B cell (primary cell): Measurements from ENCODE around the gene FARP1. TPM values are rescaled to one million over a fixed set of nuclear protein-coding genes. Genes with fewer than 3 reads are reported as not detected.

Experiments used
- ATAC-seq: fragments of 200-7000 bp; cut with Tn5 transposase; one replicate; pipeline ENCODE4 v1.10.0; 2021; ENCODE audit warnings: low read depth, mild to moderate bottlenecking, moderate number of reproducible peaks, moderate library complexity
- CTCF ChIA-PET: fragments of 350-600 bp; sonication (Branson Sonifier 250); formaldehyde crosslinking; loops from one replicate; lab custom pipeline; 2021; ENCODE audit warnings: antibody characterized with exemption, inconsistent platforms; lab: Charles Lee
- POLR2A ChIA-PET: fragments of 350-600 bp; sonication (Branson Sonifier 250); formaldehyde crosslinking; loops from one replicate; lab custom pipeline; 2021; ENCODE audit warnings: antibody characterized with exemption; lab: Charles Lee
- DNase-seq: peaks from one replicate; pipeline ENCODE4 v3.0.0; 2013
- H2AFZ ChIP-seq: 2 replicates; pipeline ENCODE4 v1.6.1; 2012; ENCODE audit warnings: mild to moderate bottlenecking, low read depth, low read length; ENCODE audit not compliant: insufficient read depth, poor library complexity, severe bottlenecking
- H3K27ac ChIP-seq, 2 donors: 1 replicate in 1 of 2; 2 replicates in 1 of 2; pipeline ENCODE4 v1.5.1; 2012 to 2013; ENCODE audit warnings: low read length in 2 of 2, mild to moderate bottlenecking in 2 of 2, moderate library complexity in 1 of 2
- H3K27me3 ChIP-seq, 4 experiments: fragments of 200-600 bp in 1 of 4; sonication (generic) in 1 of 4; replicated peaks in 1 of 4; 1 replicate in 2 of 4; 2 replicates in 2 of 4; pipeline versions ENCODE4 v1.6.1 to v1.7.0; 2013 to 2016; ENCODE audit warnings: low read length in 3 of 4, mild to moderate bottlenecking in 2 of 4, mixed read lengths in 1 of 4, moderate library complexity in 1 of 4; ENCODE audit not compliant: insufficient read depth in 4 of 4, control insufficient read depth in 3 of 4; ENCODE audit errors: control extremely low read depth in 1 of 4
- H3K36me3 ChIP-seq, 2 experiments: replicated peaks in 1 of 2; 1 replicate in 1 of 2; 2 replicates in 1 of 2; pipeline versions ENCODE4 v1.6.1 to v1.7.1; 2013; ENCODE audit warnings: low read length in 1 of 2; ENCODE audit not compliant: insufficient read depth in 2 of 2, control insufficient read depth in 1 of 2; ENCODE audit errors: control extremely low read depth in 1 of 2, extremely low read depth in 1 of 2
- H3K4me1 ChIP-seq, 2 donors: fragments of 200-600 bp in 1 of 2; sonication (generic) in 1 of 2; 1 replicate in 1 of 2; 2 replicates in 1 of 2; pipeline versions ENCODE4 v1.5.1 to v1.6.1; 2013 to 2017; ENCODE audit warnings: low read length in 2 of 2; ENCODE audit not compliant: control insufficient read depth in 2 of 2, insufficient read depth in 2 of 2
- H3K4me2 ChIP-seq: replicated peaks from 2 replicates; pipeline ENCODE3; 2012; ENCODE audit warnings: mild to moderate bottlenecking, low read depth, low read length; ENCODE audit not compliant: poor library complexity, severe bottlenecking
- H3K4me3 ChIP-seq, 5 experiments: fragments of 200-600 bp in 1 of 5; sonication (generic) in 1 of 5; 1 replicate in 3 of 5; 2 replicates in 2 of 5; pipeline versions ENCODE4 v1.5.1 to v1.7.0; 2011 to 2016; ENCODE audit warnings: low read length in 4 of 5, mild to moderate bottlenecking in 4 of 5, low read depth in 2 of 5, control low read depth in 1 of 5, moderate library complexity in 1 of 5; ENCODE audit not compliant: insufficient read depth in 1 of 5; ENCODE audit errors: control extremely low read depth in 1 of 5, extremely low read depth in 1 of 5
- H3K79me2 ChIP-seq: fragments of 200-600 bp; sonication (generic); one replicate; pipeline ENCODE4 v1.6.0; 2016; ENCODE audit warnings: low read length; ENCODE audit not compliant: control insufficient read depth, insufficient read depth
- H3K9ac ChIP-seq: fragments of 200-600 bp; sonication (generic); 2 replicates; pipeline ENCODE4 v1.6.1; 2017; ENCODE audit warnings: mild to moderate bottlenecking, low read length, moderate library complexity
- H3K9me3 ChIP-seq, 3 donors: one replicate each; pipeline versions ENCODE4 v1.6.1 to v1.7.1; 2013; ENCODE audit warnings: low read length in 2 of 3; ENCODE audit not compliant: control insufficient read depth in 2 of 3, insufficient read depth in 1 of 3; ENCODE audit errors: control extremely low read depth in 1 of 3
- H4K20me1 ChIP-seq: 2 replicates; pipeline ENCODE4 v1.6.0; 2012; ENCODE audit warnings: mild to moderate bottlenecking, low read length; ENCODE audit not compliant: insufficient read depth, control insufficient read depth, poor library complexity, severe bottlenecking
- H3K27ac Mint-ChIP-seq: one replicate; pipeline ENCODE4 v1.8.0; 2021; ENCODE audit warnings: mixed read lengths
- H3K27me3 Mint-ChIP-seq: one replicate; pipeline ENCODE4 v1.8.0; 2021; ENCODE audit warnings: mixed read lengths
- H3K4me1 Mint-ChIP-seq: one replicate; pipeline ENCODE4 v1.8.0; 2021; ENCODE audit warnings: mixed read lengths
- H3K4me3 Mint-ChIP-seq: one replicate; pipeline ENCODE4 v1.8.0; 2021; ENCODE audit warnings: mixed read lengths
- H3K9me3 Mint-ChIP-seq: one replicate; pipeline ENCODE4 v1.8.0; 2022; ENCODE audit warnings: mixed read lengths; ENCODE audit not compliant: insufficient read depth
- CTCF ChIP-seq: fragments of 200-600 bp; IDR thresholded peaks from one replicate; pipeline ENCODE4 v1.8.0; 2022; ENCODE audit warnings: antibody characterized with exemption, mild to moderate bottlenecking
- EZH2 ChIP-seq: IDR thresholded peaks from 2 replicates; pipeline ENCODE4 v1.6.1; 2012; ENCODE audit warnings: borderline replicate concordance, low read depth, mild to moderate bottlenecking, moderate library complexity, low read length; ENCODE audit not compliant: insufficient read depth, poor library complexity, severe bottlenecking
- WGBS: methylation state at CpG from one replicate; pipeline ENCODE4 v1.1.5; 2013; ENCODE audit warnings: missing lambda C conversion rate; ENCODE audit not compliant: insufficient coverage; 5-methylcytosine and 5-hydroxymethylcytosine counted together
- intact Hi-C: fragments of 100-400 bp; cut with micrococcal nuclease; formaldehyde crosslinking; loops from one replicate; pipeline ENCODE4 v1.10.0; 2022
- polyA plus RNA-seq: library from polyadenylated mRNA; depleted of rRNA; stranded (reverse); fragments of >200 nt; gene quantifications from 2 replicates; pipeline ENCODE4 v1.2.3, GENCODE V29; 2012
- total RNA-seq, 2 donors: library from RNA; stranded (reverse); fragments of 120-200 nt in 1 of 2; gene quantifications; 1 replicate in 1 of 2; 2 replicates in 1 of 2; pipeline versions ENCODE4 v1.2.3 to v1.2.4, GENCODE V29; 2013 to 2022

FARP1 gene
- total and polyA plus RNA-seq, 2 donors (not counting 1 experiment from before 2014, with no cell fraction given): 0.15 to 1.5 TPM

DNA sequence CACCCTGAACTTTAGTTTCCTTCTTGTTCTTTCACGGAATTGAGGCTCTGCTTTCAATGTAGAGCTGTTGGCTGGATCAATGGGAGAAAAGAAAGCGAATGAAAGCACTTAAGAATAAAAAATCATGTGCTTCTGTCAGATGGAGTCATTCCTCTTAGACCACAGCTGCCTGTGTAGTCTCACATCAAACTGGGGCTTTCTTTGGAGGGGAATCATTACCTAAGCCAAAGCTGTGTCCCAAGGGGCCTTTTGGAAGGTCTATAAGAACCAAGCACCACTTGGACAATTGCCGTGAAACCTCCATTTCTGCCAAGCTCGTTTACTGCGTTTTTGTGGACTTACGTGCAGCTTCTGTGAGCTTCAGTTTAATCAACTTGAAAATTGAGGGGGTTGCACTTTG lies 78.3 kb downstream of the FARP1 start:
- Histone ChIP-seq H3K27ac (no peak overlapping the region), H4K20me1 (no peaks in the 10 kb centered on the region), H2AFZ (no peak overlapping the region), H3K27me3 (no peaks in the 10 kb centered on the region), H3K4me1 (no peaks in the 10 kb centered on the region), H3K79me2 (no peaks in the 10 kb centered on the region), H3K9me3 (no peaks in the 10 kb centered on the region), H3K4me2 (no peak overlapping the region), H3K4me3 (no peak overlapping the region), H3K36me3 (no peaks in the 10 kb centered on the region), H3K9ac (no peak overlapping the region)
- Mint-ChIP-seq H3K27ac (no peak overlapping the region), H3K9me3 (no peaks in the 10 kb centered on the region), H3K4me1 (no peaks in the 10 kb centered on the region), H3K4me3 (no peak overlapping the region), H3K27me3 (peaks cover 6% of the 10 kb centered on the region)
- ATAC-seq (no peak), DNase-seq (no peak)
- intact Hi-C loops: no loop called here
- POLR2A ChIA-PET: no interaction called here
- CTCF ChIA-PET: no interaction called here
- WGBS: 96% methylated on average over 4 of the region's 6 CpGs
- TF ChIP-seq EZH2: no peak

- Histone ChIP-seq H3K27ac (no peak overlapping the region), H3K27me3 (no peaks in the 10 kb centered on the region), H4K20me1 (no peaks in the 10 kb centered on the region), H3K4me1 (no peaks in the 10 kb centered on the region), H3K4me3 (no peak overlapping the region), H3K79me2 (no peaks in the 10 kb centered on the region), H3K36me3 (no peaks in the 10 kb centered on the region), H3K9ac (no peak overlapping the region), H3K9me3 (no peaks in the 10 kb centered on the region), H3K4me2 (no peak overlapping the region), H2AFZ (no peak overlapping the region)
- Mint-ChIP-seq H3K27ac (no peak overlapping the region), H3K9me3 (no peaks in the 10 kb centered on the region), H3K4me1 (no peaks in the 10 kb centered on the region), H3K27me3 (peaks cover 3% of the 10 kb centered on the region), H3K4me3 (no peak overlapping the region)
- CTCF ChIA-PET: no interaction called here
- WGBS: 94% methylated on average over 2 of the region's 5 CpGs
- no peak for TF ChIP-seq CTCF
- no peak for TF ChIP-seq EZH2
- intact Hi-C loops: no loop called here
- POLR2A ChIA-PET: no interaction called here
- no peak for ATAC-seq
- no peak for DNase-seq
Measured at GRCh38 chr13:98222081-98222554, 79.2 kb downstream of the FARP1 start.
